ENCODE data around the gene MAD1L1. TPM values are rescaled to one million over a fixed set of nuclear protein-coding genes. Genes with fewer than 3 reads are reported as not detected.

Gene MAD1L1
- total RNA-seq, 1 donor from 2014 or later = 59.6 TPM

GRCh38 chr7:2093843-2094220, 138.9 kb downstream of the MAD1L1 start:
- intact Hi-C loops (cut with DNase I) = no loop called here
- Histone ChIP-seq H3K36me3 (no peaks in the 10 kb centered on the region), H3K4me3 (no peak overlapping the region), H3K9me3 (no peaks in the 10 kb centered on the region), H3K4me1 (no peaks in the 10 kb centered on the region), H3K27me3 (no peaks in the 10 kb centered on the region), H3K27ac (no peak overlapping the region)
- DNase-seq (ENCODE audit: low spot score in 2 of 2) = no peak
- no peak for TF ChIP-seq CTCF (IDR thresholded peaks at IDR 0.05)

- no peaks in the 10 kb centered on the region for H3K27me3 ChIP-seq
- no peak for DNase-seq (ENCODE audit: low spot score in 2 of 2)
- H3K4me1 ChIP-seq = no peaks in the 10 kb centered on the region
- TF ChIP-seq CTCF (IDR thresholded peaks at IDR 0.05) = no peak
- no peaks in the 10 kb centered on the region for H3K36me3 ChIP-seq
- no peak overlapping the region for H3K4me3 ChIP-seq
- no peaks in the 10 kb centered on the region for H3K9me3 ChIP-seq
- H3K27ac ChIP-seq = no peak overlapping the region
- intact Hi-C loops (cut with DNase I) = no loop called here
Observed at GRCh38 chr7:2093215-2093842, 139.4 kb downstream of the MAD1L1 start.

GRCh38 chr7:2092279-2092678, 140.5 kb downstream of the MAD1L1 start:
- no peak for DNase-seq (ENCODE audit: low spot score in 2 of 2)
- H3K27ac ChIP-seq = no peak overlapping the region
- no peak overlapping the region for H3K4me3 ChIP-seq
- no peaks in the 10 kb centered on the region for H3K4me1 ChIP-seq
- no peaks in the 10 kb centered on the region for H3K9me3 ChIP-seq
- no peaks in the 10 kb centered on the region for H3K27me3 ChIP-seq
- no peaks in the 10 kb centered on the region for H3K36me3 ChIP-seq
- intact Hi-C loops (cut with DNase I) = no loop called here
- TF ChIP-seq CTCF (IDR thresholded peaks at IDR 0.05) = no peak

- Histone ChIP-seq H3K4me1 (no peaks in the 10 kb centered on the region), H3K27ac (no peak overlapping the region), H3K27me3 (no peaks in the 10 kb centered on the region), H3K9me3 (no peaks in the 10 kb centered on the region), H3K36me3 (no peaks in the 10 kb centered on the region), H3K4me3 (no peak overlapping the region)
- no peak for TF ChIP-seq CTCF (IDR thresholded peaks at IDR 0.05)
- intact Hi-C loops (cut with DNase I) = no loop called here
- no peak for DNase-seq (ENCODE audit: low spot score in 2 of 2)
Observed at GRCh38 chr7:2090526-2091520, 141.9 kb downstream of the MAD1L1 start.

- H3K36me3 ChIP-seq = no peaks in the 10 kb centered on the region
- H3K27ac ChIP-seq = no peak overlapping the region
- no peaks in the 10 kb centered on the region for H3K27me3 ChIP-seq
- H3K4me3 ChIP-seq = no peak overlapping the region
- no peak for DNase-seq (ENCODE audit: low spot score in 2 of 2)
- no peak for TF ChIP-seq CTCF (IDR thresholded peaks at IDR 0.05)
- intact Hi-C loops (cut with DNase I) = no loop called here
- no peaks in the 10 kb centered on the region for H3K4me1 ChIP-seq
- H3K9me3 ChIP-seq = no peaks in the 10 kb centered on the region
Observed at GRCh38 chr7:2088801-2089200, 143.9 kb downstream of the MAD1L1 start.

Measured in ascending aorta (tissue), 2 donors.